HepG2 (cell line): ENCODE results near the gene CD36. TPM values are rescaled to one million over a fixed set of nuclear protein-coding genes. Genes with fewer than 3 reads are reported as not detected.

Experiments
- ARID5B ChIP-seq: IDR thresholded peaks from 2 replicates; pipeline ENCODE4 v1.4.0; 2020; ENCODE audit warnings: mild to moderate bottlenecking, missing genetic modification reagents
- BCL6 ChIP-seq: IDR thresholded peaks from 2 replicates; pipeline ENCODE4 v1.6.1; 2016; ENCODE audit warnings: missing genetic modification reagents, missing compliant biosample characterization
- CREM ChIP-seq, 2 experiments: sonication (generic) in 1 of 2; formaldehyde crosslinking in 1 of 2; IDR thresholded peaks; 2 replicates each; pipeline versions ENCODE4 v1.4.0 to v1.6.1; 2016 to 2020; ENCODE audit warnings: antibody characterized with exemption in 1 of 2, mild to moderate bottlenecking in 1 of 2, missing genetic modification reagents in 1 of 2
- DR1 ChIP-seq: sonication (generic); formaldehyde crosslinking; IDR thresholded peaks from 2 replicates; pipeline ENCODE4 v1.8.0; 2021; ENCODE audit warnings: mild to moderate bottlenecking, missing genetic modification reagents, inconsistent platforms
- MED1 ChIP-seq: sonication (generic); formaldehyde crosslinking; IDR thresholded peaks from 2 replicates; pipeline ENCODE4 v1.4.0; 2020; ENCODE audit warnings: missing genetic modification reagents
- RAD51 ChIP-seq: fragments of 450-650 bp; IDR thresholded peaks from 2 replicates; pipeline ENCODE4 v1.6.1; 2016; ENCODE audit warnings: borderline replicate concordance
- ZBTB20 ChIP-seq: sonication (generic); formaldehyde crosslinking; IDR thresholded peaks from 2 replicates; pipeline ENCODE4 v1.8.1; 2023; ENCODE audit warnings: missing genetic modification reagents, low read depth, mild to moderate bottlenecking, borderline replicate concordance
- ZBTB3 ChIP-seq: sonication (generic); formaldehyde crosslinking; IDR thresholded peaks from 2 replicates; pipeline ENCODE4 v1.4.0; 2020; ENCODE audit warnings: low read depth, mild to moderate bottlenecking, moderate library complexity, missing genetic modification reagents, borderline replicate concordance
- ZNF557 ChIP-seq: sonication (generic); formaldehyde crosslinking; IDR thresholded peaks from 2 replicates; pipeline ENCODE4 v1.4.0; 2020; ENCODE audit warnings: missing genetic modification reagents
- polyA plus RNA-seq, 8 experiments: library from polyadenylated mRNA; depleted of rRNA in 3 of 8; stranded (reverse) in 7 of 8; unstranded in 1 of 8; fragments of >200 nt; fragmentation: Illumina TruSeq in 4 of 8; extraction: Trizol in 4 of 8; gene quantifications; 2 replicates each; pipeline versions ENCODE4 v1.2.1 to v1.2.3, GENCODE V29; 2011 to 2016; ENCODE audit warnings: low read depth in 4 of 8, missing spikeins in 1 of 8, mixed read lengths in 1 of 8; ENCODE audit not compliant: insufficient read depth in 1 of 8
- total RNA-seq, 5 experiments: library from RNA; depleted of rRNA; stranded (reverse); fragments of >200 nt; fragmentation: Illumina TruSeq; extraction: Trizol; gene quantifications; 2 replicates each; pipeline ENCODE4 v1.2.3, GENCODE V29; 2016; ENCODE audit warnings: low read depth in 1 of 5
- TF ChIP-seq, protein P1 (sequence below), 2 experiments: fragments of 450-650 bp in 1 of 2; sonication (generic) in 1 of 2; formaldehyde crosslinking in 1 of 2; IDR thresholded peaks; 2 replicates each; pipeline versions ENCODE4 v1.6.1 to v1.8.0; 2016 to 2022; ENCODE audit warnings: antibody characterized with exemption in 1 of 2, mild to moderate bottlenecking in 1 of 2, missing genetic modification reagents in 1 of 2
- TF ChIP-seq, protein P2 (sequence below), 2 experiments: sonication (generic) in 1 of 2; formaldehyde crosslinking in 1 of 2; IDR thresholded peaks; 2 replicates each; pipeline versions ENCODE4 v1.4.0 to v1.6.1; 2016 to 2020; ENCODE audit warnings: borderline replicate concordance in 1 of 2, low read depth in 1 of 2, mild to moderate bottlenecking in 1 of 2, missing genetic modification reagents in 1 of 2

CD36 gene
- total and polyA plus RNA-seq, 2 of the 13 experiments (the other 11 are each of a cell fraction or from before 2014, with no cell fraction given), result 2.8 to 4.8 TPM

- TF ChIP-seq, protein P1, sequence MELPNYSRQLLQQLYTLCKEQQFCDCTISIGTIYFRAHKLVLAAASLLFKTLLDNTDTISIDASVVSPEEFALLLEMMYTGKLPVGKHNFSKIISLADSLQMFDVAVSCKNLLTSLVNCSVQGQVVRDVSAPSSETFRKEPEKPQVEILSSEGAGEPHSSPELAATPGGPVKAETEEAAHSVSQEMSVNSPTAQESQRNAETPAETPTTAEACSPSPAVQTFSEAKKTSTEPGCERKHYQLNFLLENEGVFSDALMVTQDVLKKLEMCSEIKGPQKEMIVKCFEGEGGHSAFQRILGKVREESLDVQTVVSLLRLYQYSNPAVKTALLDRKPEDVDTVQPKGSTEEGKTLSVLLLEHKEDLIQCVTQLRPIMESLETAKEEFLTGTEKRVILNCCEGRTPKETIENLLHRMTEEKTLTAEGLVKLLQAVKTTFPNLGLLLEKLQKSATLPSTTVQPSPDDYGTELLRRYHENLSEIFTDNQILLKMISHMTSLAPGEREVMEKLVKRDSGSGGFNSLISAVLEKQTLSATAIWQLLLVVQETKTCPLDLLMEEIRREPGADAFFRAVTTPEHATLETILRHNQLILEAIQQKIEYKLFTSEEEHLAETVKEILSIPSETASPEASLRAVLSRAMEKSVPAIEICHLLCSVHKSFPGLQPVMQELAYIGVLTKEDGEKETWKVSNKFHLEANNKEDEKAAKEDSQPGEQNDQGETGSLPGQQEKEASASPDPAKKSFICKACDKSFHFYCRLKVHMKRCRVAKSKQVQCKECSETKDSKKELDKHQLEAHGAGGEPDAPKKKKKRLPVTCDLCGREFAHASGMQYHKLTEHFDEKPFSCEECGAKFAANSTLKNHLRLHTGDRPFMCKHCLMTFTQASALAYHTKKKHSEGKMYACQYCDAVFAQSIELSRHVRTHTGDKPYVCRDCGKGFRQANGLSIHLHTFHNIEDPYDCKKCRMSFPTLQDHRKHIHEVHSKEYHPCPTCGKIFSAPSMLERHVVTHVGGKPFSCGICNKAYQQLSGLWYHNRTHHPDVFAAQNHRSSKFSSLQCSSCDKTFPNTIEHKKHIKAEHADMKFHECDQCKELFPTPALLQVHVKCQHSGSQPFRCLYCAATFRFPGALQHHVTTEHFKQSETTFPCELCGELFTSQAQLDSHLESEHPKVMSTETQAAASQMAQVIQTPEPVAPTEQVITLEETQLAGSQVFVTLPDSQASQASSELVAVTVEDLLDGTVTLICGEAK (IDR thresholded peaks at IDR 0.05), result no peak
- TF ChIP-seq, protein P1 (CRISPR knock-in tag; IDR thresholded peaks at IDR 0.05), result no peak
- TF ChIP-seq ARID5B (CRISPR knock-in tag), result peak; percentile 40
- TF ChIP-seq CREM (IDR thresholded peaks at IDR 0.05), result peak; percentile 64; the same call in 1 of the 2 replicates
- no peak for TF ChIP-seq CREM (CRISPR knock-in tag; IDR thresholded peaks at IDR 0.05)
- TF ChIP-seq ZBTB3, result no peak
- TF ChIP-seq DR1, result no peak
- no peak for TF ChIP-seq ZNF557
- TF ChIP-seq, protein P2, sequence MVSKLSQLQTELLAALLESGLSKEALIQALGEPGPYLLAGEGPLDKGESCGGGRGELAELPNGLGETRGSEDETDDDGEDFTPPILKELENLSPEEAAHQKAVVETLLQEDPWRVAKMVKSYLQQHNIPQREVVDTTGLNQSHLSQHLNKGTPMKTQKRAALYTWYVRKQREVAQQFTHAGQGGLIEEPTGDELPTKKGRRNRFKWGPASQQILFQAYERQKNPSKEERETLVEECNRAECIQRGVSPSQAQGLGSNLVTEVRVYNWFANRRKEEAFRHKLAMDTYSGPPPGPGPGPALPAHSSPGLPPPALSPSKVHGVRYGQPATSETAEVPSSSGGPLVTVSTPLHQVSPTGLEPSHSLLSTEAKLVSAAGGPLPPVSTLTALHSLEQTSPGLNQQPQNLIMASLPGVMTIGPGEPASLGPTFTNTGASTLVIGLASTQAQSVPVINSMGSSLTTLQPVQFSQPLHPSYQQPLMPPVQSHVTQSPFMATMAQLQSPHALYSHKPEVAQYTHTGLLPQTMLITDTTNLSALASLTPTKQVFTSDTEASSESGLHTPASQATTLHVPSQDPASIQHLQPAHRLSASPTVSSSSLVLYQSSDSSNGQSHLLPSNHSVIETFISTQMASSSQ (IDR thresholded peaks at IDR 0.05; ENCODE audit: low read depth), result no peak
- TF ChIP-seq, protein P2 (CRISPR knock-in tag; IDR thresholded peaks at IDR 0.05; ENCODE audit: borderline replicate concordance), result peak; percentile 43; the same call in 1 of the 2 replicates
- no peak for TF ChIP-seq RAD51
- TF ChIP-seq BCL6 (CRISPR knock-in tag), result 0 out of 2 replicates have a peak, but pooled peaks have one; percentile 41
- TF ChIP-seq ZBTB20 (CRISPR knock-in tag), result no peak
- TF ChIP-seq MED1 (CRISPR knock-in tag), result 0 out of 2 replicates have a peak, but pooled peaks have one; percentile 46
Measured at GRCh38 chr7:80678707-80679106, 40.3 kb downstream of the CD36 start (continued).
